Nephron progenitor cell (in vitro differentiated cells): ENCODE data around the gene TYW1B.
A peak's percentile ranks its signal among the peaks of the same experiment; 100 is the strongest.
"Not testable (repeated sequence)": the region's sequence is repeated elsewhere in the genome, so short reads cannot be mapped to it uniquely, and the experiment has no call there.

Experiments used
- DNase-seq: peaks from one replicate; pipeline ENCODE4 v3.0.0; 2021
- H3K27ac Mint-ChIP-seq: 2 replicates; pipeline ENCODE4 v1.8.0; 2021; ENCODE audit warnings: mild to moderate bottlenecking, moderate library complexity, mixed read lengths
- H3K27me3 Mint-ChIP-seq: 2 replicates; pipeline ENCODE4 v1.8.0; 2021; ENCODE audit warnings: mild to moderate bottlenecking, low read depth, mixed read lengths; ENCODE audit not compliant: poor library complexity
- H3K36me3 Mint-ChIP-seq: 2 replicates; pipeline ENCODE4 v1.8.0; 2021; ENCODE audit warnings: low read depth, mixed read lengths
- H3K4me1 Mint-ChIP-seq: 2 replicates; pipeline ENCODE4 v1.8.0; 2021; ENCODE audit warnings: mixed read lengths
- H3K4me3 Mint-ChIP-seq: 2 replicates; pipeline ENCODE4 v1.8.0; 2021; ENCODE audit warnings: mild to moderate bottlenecking, moderate library complexity, mixed read lengths
- H3K9me3 Mint-ChIP-seq: 2 replicates; pipeline ENCODE4 v1.8.0; 2021; ENCODE audit warnings: mild to moderate bottlenecking, moderate library complexity, mixed read lengths
- CTCF ChIP-seq: fragments of 200-600 bp; sonication (generic); IDR thresholded peaks from 2 replicates; pipeline ENCODE4 v1.5.0; 2021; ENCODE audit warnings: antibody characterized with exemption

The TYW1B gene

GRCh38 chr7:72603073-72603472, 224.9 kb downstream of the TYW1B start:
- Mint-ChIP-seq H3K27me3 (no peaks in the 10 kb centered on the region), H3K9me3 (no peaks in the 10 kb centered on the region), H3K36me3 (peaks cover 33% of the 10 kb centered on the region), H3K4me1 (peaks cover 5% of the 10 kb centered on the region), H3K4me3 (no peak overlapping the region), H3K27ac (no peak overlapping the region)
- DNase-seq, result no peak
- TF ChIP-seq CTCF, result no peak

GRCh38 chr7:72601683-72602082, 226.3 kb downstream of the TYW1B start:
- not testable (repeated sequence) for DNase-seq, H3K9me3 Mint-ChIP-seq, H3K27me3 Mint-ChIP-seq, H3K4me3 Mint-ChIP-seq, H3K4me1 Mint-ChIP-seq, H3K27ac Mint-ChIP-seq
- peaks cover 29% of the 10 kb centered on the region for H3K36me3 Mint-ChIP-seq

DNA sequence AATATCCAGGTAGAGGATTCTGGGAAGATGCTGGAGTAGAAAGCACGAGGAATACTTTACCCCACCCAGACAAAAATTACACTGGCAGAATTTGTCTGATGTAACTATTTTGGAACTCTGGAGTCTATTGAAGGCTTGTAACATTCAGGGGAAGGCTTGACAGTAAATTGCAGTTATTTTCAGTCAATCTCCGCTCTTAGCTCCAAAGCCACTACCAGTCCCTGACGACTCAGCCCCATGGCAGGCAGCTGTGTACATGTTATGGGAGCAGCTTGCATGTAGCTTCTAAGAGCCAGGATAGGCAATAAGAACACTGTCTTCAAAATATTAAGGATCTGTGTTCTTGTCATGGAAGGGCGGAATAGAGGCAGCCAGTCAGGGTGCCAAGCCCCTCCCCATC, 238.0 kb downstream of the TYW1B start:
- DNase-seq, H3K27me3 Mint-ChIP-seq, H3K27ac Mint-ChIP-seq, H3K4me3 Mint-ChIP-seq, H3K4me1 Mint-ChIP-seq: not testable (repeated sequence)
- Mint-ChIP-seq H3K9me3 (peaks cover 72% of the 10 kb centered on the region), H3K36me3 (peaks cover 70% of the 10 kb centered on the region)

DNA sequence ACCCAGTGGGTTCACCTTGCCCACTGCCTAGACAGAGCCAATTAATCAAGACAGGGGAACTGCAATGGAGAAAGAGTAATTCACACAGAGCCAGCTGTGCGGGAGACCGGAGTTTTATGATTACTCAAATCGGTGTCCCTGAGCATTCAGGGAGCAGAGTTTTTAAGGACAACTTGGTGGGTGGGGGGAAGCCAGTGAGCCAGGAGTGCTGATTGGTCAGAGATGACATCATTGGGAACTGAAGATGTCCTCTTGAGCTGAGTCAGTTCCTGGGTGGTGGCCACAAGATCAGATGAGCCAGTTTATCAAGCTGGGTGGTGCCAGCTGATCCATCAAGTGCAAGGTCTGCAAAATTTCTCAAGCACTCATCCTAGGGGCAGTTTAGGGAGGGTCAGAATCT, 240.7 kb downstream of the TYW1B start:
- not testable (repeated sequence) for H3K4me3 Mint-ChIP-seq, H3K4me1 Mint-ChIP-seq, DNase-seq, H3K27me3 Mint-ChIP-seq
- H3K9me3 Mint-ChIP-seq, result peaks cover 79% of the 10 kb centered on the region
- H3K27ac Mint-ChIP-seq, result peak overlapping the region; percentile 83
- peaks cover 76% of the 10 kb centered on the region for H3K36me3 Mint-ChIP-seq

DNA sequence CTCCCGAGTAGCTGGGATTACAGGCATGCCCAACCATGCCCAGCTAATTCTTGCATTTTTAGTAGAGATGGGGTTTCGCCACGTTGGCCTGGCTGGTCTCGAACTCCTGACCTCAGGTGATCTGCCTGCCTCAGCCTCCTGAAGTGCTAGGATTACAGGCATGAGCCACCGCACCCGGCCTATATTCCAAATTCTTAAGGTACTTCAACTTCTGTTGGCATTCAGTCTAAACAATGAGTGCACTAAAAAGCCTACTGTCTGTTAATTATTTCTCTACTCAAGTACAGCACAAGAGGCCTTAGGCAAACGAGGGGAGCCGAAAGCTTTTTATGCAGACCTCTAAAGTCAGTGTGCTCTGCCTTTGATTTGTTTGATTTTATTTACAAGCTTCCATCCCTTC, 243.4 kb downstream of the TYW1B start:
- not testable (repeated sequence) for H3K27ac Mint-ChIP-seq, H3K27me3 Mint-ChIP-seq, DNase-seq, H3K4me3 Mint-ChIP-seq
- peaks cover 61% of the 10 kb centered on the region for H3K36me3 Mint-ChIP-seq
- peaks cover 59% of the 10 kb centered on the region for H3K9me3 Mint-ChIP-seq
- H3K4me1 Mint-ChIP-seq, result peaks cover 11% of the 10 kb centered on the region

DNA sequence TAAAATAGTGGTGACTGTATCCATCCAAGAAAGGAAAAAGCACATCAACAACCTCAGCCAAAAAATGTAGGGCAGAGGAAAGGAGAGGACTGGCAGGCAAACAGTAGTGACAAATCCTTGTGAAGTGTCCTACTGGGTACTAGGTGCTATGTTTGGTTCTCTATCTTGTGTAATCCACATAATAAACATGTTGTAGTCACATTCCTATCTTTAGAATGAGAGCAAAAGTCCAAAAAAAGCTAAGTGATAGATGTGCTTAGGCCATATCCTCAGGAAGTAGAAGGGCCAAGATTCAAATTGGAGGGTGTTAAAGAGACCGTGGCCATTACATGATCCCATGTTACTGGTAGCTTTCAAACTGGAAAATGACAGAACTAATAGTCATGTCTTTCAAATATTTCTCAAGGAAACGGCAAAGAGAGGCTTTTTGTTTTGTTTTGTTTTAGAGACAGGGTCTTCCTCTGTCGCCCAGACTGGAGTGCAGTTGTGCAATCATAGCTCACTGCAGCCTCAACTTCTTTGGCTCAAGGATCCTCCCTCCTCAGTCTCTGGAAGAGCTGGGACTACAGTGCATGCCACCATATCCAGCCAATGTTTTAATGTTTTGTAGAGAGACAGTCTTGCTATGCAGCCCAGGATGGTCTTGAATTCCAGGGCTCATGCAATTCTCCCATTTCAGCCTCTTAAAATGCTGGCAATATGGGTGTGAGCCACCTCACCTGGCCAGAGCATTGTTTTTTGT, 244.2 kb downstream of the TYW1B start:
- Mint-ChIP-seq H3K36me3 (peaks cover 55% of the 10 kb centered on the region), H3K9me3 (peaks cover 52% of the 10 kb centered on the region), H3K4me1 (peaks cover 19% of the 10 kb centered on the region)
- H3K27ac Mint-ChIP-seq, H3K4me3 Mint-ChIP-seq, H3K27me3 Mint-ChIP-seq, DNase-seq: not testable (repeated sequence)

DNA sequence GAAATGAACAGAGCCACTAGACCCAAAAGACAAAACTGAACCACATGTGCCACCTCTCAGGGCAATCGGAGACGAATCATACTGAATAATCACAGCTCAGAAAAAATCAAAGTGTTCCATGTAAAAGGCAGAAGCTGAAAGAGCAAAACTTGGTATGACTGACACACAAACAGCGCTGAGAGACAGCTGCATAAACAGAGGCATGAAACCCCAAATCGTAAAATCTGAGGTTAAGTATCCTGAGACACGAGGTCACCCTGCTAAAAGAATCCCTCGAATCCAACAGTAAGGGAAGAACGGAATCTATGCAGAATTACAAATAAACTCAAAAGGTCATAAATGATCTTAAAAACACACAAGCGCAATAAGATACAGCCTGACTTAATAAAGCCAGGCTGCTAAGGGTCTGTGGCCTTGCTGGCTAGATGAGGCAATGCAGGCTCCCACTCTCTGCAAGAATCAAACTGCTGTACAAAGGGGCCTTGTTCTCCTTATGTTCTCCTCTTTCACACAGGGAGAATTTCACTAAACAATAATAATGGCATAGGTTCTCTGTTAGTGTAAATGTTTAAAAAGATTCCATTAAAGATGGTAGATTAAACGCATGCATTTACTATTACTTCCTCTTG, 247.7 kb downstream of the TYW1B start:
- H3K27ac Mint-ChIP-seq, result peak overlapping the region; percentile 88

GRCh38 chr7:72577107-72577506, 250.9 kb downstream of the TYW1B start:
- Mint-ChIP-seq H3K27me3 (no peaks in the 10 kb centered on the region), H3K4me1 (peaks cover 47% of the 10 kb centered on the region)
- TF ChIP-seq CTCF, result no peak

More for the DNA sequence above, 247.7 kb downstream of the TYW1B start:
- Mint-ChIP-seq H3K4me3 (peak overlapping the region; percentile 3), H3K36me3 (peaks cover 44% of the 10 kb centered on the region), H3K4me1 (peaks cover 41% of the 10 kb centered on the region), H3K9me3 (peaks cover 31% of the 10 kb centered on the region)
- H3K27me3 Mint-ChIP-seq, DNase-seq: not testable (repeated sequence)

GRCh38 chr7:72561988-72562387, 266.0 kb downstream of the TYW1B start:
- H3K4me3 Mint-ChIP-seq, DNase-seq, H3K27me3 Mint-ChIP-seq: not testable (repeated sequence)
- H3K27ac Mint-ChIP-seq, result peak overlapping the region; percentile 42
- H3K36me3 Mint-ChIP-seq, result peaks cover 11% of the 10 kb centered on the region
- peaks cover 34% of the 10 kb centered on the region for H3K9me3 Mint-ChIP-seq
- H3K4me1 Mint-ChIP-seq, result peaks cover 12% of the 10 kb centered on the region

More at GRCh38 chr7:72577107-72577506, 250.9 kb downstream of the TYW1B start:
- DNase-seq, result no peak
- Mint-ChIP-seq H3K4me3 (no peak overlapping the region), H3K36me3 (peaks cover 20% of the 10 kb centered on the region), H3K27ac (peak overlapping the region; percentile 98), H3K9me3 (peaks cover under 1% of the 10 kb centered on the region)

GRCh38 chr7:72559546-72559945, 268.5 kb downstream of the TYW1B start:
- H3K27ac Mint-ChIP-seq, DNase-seq, H3K27me3 Mint-ChIP-seq, H3K4me3 Mint-ChIP-seq: not testable (repeated sequence)
- Mint-ChIP-seq H3K4me1 (peaks cover 21% of the 10 kb centered on the region), H3K36me3 (peaks cover 11% of the 10 kb centered on the region), H3K9me3 (peaks cover 30% of the 10 kb centered on the region)

DNA sequence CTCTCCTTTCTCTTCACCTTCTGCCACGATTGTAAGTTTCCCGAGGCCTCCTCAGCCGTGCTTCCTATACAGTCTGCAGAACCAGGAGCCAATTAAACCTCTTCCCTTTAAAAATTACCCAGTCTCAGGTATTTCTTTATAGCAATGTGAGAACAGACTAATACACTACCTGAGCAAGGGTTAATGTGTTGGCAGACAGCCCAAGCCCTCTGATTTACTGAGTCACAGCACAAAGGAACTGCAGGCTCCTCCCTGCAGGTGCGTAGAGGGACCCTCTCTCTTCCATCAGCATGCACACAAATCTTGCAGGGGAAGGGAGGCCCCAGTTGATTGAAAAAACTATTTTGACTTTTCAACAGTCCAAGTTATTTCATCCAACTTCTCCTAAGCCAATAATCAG, 271.3 kb downstream of the TYW1B start:
- Mint-ChIP-seq H3K4me1 (peaks cover 18% of the 10 kb centered on the region), H3K36me3 (peaks cover 16% of the 10 kb centered on the region), H3K9me3 (peaks cover 34% of the 10 kb centered on the region), H3K27ac (peak overlapping the region; percentile 35)
- H3K4me3 Mint-ChIP-seq, H3K27me3 Mint-ChIP-seq, DNase-seq: not testable (repeated sequence)

- H3K27me3 Mint-ChIP-seq, result not testable (repeated sequence)
- H3K9me3 Mint-ChIP-seq, result peaks cover 34% of the 10 kb centered on the region
Observed at GRCh38 chr7:72555238-72555637, 272.8 kb downstream of the TYW1B start.

More at GRCh38 chr7:72555238-72555637, 272.8 kb downstream of the TYW1B start:
- not testable (repeated sequence) for H3K27ac Mint-ChIP-seq, H3K4me3 Mint-ChIP-seq, DNase-seq
- Mint-ChIP-seq H3K36me3 (peaks cover 15% of the 10 kb centered on the region), H3K4me1 (peaks cover 11% of the 10 kb centered on the region)
